Omental fat pad (tissue), 4 donors: ENCODE measurements around the gene MYO1E. TPM values are rescaled to one million over a fixed set of nuclear protein-coding genes. Genes with fewer than 3 reads are reported as not detected.

Experiments used
- ATAC-seq: fragments of 150-250 bp; one replicate; pipeline ENCODE4 v1.9.1; 2016; ENCODE audit warnings: mild to moderate bottlenecking, moderate library complexity; ENCODE audit not compliant: low FRiP score
- DNase-seq: peaks from one replicate; pipeline ENCODE4 v3.0.0-alpha.2; 2019; ENCODE audit warnings: low spot score
- total RNA-seq, 4 donors: library from RNA; depleted of rRNA; stranded (reverse); fragments of >200 nt; gene quantifications; one replicate each; pipeline ENCODE4 v1.1.0, GENCODE V29; 2016
- TF ChIP-seq, protein P1 (sequence below), 3 donors: fragments of 450-650 bp; IDR thresholded peaks; one replicate each; pipeline ENCODE4 v1.5.1; 2016 to 2017; ENCODE audit warnings: antibody characterized with exemption in 3 of 3, mild to moderate bottlenecking in 3 of 3, moderate library complexity in 2 of 3

Gene MYO1E
- total RNA-seq, 4 donors from 2014 or later, result 35.7 to 193 (median 68.0) TPM

DNA sequence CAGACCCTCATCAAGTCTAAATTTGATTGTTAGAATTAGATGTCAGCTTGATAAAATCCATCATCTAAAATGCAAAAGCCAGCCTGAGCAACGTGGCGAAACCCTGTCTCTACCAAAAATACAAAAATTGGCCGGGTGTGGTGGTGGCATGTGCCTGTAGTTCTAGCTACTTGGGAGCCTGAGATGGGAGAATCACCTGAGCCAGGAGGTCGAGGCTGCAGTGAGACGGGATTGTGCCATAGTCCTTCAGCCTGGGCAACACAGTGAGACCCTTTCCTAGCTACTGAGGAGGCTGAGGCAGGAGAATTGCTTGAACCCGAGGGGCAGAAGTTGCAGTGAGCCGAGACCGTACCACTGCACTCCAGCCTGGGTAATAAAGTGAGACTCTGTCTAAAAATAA, 69.5 kb downstream of the MYO1E start:
- DNase-seq (no peak), ATAC-seq (no peak)
- TF ChIP-seq, protein P1, sequence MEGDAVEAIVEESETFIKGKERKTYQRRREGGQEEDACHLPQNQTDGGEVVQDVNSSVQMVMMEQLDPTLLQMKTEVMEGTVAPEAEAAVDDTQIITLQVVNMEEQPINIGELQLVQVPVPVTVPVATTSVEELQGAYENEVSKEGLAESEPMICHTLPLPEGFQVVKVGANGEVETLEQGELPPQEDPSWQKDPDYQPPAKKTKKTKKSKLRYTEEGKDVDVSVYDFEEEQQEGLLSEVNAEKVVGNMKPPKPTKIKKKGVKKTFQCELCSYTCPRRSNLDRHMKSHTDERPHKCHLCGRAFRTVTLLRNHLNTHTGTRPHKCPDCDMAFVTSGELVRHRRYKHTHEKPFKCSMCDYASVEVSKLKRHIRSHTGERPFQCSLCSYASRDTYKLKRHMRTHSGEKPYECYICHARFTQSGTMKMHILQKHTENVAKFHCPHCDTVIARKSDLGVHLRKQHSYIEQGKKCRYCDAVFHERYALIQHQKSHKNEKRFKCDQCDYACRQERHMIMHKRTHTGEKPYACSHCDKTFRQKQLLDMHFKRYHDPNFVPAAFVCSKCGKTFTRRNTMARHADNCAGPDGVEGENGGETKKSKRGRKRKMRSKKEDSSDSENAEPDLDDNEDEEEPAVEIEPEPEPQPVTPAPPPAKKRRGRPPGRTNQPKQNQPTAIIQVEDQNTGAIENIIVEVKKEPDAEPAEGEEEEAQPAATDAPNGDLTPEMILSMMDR (IDR thresholded peaks at IDR 0.05), result no peak

DNA sequence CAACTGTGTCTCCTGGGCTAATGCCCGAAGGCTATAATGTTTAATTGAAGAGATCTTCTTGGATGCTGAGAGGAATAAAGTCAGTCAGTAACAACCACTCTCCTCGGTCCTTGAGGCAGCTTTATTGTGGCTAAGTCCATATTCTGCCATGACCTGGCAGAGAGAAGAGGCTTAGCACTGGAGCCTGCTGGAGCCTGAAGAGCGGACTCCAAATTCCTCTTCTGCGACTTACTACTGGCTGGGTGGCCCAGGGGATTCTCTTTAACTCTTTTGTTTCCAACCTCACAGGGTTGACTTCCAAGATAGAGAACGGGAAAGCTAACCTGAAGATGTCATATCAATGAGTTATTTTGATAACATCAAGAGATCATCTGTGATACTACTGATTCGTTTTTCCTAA, 71.1 kb downstream of the MYO1E start:
- TF ChIP-seq, protein P1 (IDR thresholded peaks at IDR 0.05), result no peak
- no peak for DNase-seq
- no peak for ATAC-seq

DNA sequence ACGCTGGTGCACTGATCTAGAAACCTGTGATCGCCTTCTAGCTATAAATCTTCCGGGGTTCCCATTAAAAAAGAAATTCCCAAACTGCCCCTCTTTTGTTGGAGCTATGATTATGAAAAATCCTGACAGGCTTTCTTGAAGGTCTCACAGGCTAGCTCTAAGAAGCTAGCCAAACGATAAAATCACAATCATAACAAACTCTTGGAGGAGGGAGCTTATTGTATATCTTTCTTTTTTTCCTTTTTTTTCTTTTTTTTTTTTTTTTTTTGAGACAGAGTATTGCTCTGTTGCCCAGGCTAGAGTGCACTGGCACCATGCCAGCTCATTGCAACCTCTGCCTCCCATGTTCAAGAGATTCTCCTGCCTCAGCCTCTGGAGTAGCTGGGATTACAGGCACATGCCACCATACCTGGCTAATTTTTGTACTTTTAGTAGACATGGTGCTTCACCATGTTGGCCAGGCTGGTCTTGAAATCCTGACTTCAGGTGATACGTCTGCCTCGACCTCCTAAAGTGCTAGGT, 72.0 kb downstream of the MYO1E start:
- TF ChIP-seq, protein P1 (IDR thresholded peaks at IDR 0.05), result no peak
- ATAC-seq (no peak), DNase-seq (peak; percentile 38)

DNA sequence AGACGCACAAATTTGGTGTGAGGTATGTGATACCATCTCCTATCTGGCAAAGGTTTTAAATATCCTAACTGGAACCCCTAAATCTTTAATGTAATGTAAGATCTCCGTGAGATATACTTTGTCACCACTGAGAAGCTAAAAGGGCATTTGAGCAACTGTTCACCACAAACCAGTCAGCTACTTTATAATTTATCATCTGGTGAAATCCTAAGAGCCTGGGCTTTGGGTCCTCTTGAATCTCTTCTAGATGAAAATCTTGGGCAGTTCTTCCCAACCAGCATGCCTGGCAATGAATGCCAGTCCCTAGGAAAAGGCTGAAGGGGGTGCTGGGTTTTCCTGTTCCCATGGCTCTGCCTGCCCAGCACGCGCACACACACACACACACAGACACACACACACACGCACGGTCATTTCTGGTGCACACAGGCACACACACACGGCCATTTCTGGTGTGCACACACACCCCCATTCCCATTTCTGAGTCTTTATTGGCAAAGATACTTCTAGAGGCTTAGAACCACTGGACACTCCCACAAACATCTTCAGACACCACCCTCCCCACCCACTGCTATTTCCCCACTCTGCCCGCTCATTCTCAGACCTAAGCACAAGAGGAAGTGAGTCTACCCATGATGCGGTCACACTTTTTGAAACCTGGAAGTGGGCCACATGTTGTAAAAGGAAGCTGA, 72.6 kb downstream of the MYO1E start:
- DNase-seq, result peak; percentile 52

DNA sequence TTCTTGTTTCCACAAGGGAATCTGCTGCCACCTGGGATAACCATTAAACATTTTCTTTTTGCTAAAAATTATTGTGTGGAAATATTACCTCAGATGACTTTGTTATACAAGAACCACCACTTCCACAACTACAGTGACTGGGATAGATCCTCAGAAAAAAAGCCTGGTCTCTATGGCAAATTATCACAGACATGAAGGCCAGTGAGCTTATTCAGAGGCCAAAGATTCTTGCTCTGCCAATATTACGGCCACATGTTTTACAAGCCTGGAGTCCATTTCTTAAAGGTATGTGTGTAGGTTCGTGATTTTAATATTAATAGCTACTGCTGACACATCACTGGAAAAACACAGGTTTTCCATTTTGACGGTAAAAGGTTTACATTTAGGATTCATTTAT, 73.8 kb downstream of the MYO1E start:
- TF ChIP-seq, protein P1 (IDR thresholded peaks at IDR 0.05), result no peak
- DNase-seq (no peak), ATAC-seq (no peak)

More for the DNA sequence above, 72.6 kb downstream of the MYO1E start:
- peak; percentile 92 for ATAC-seq
- TF ChIP-seq, protein P1 (IDR thresholded peaks at IDR 0.05), result no peak

DNA sequence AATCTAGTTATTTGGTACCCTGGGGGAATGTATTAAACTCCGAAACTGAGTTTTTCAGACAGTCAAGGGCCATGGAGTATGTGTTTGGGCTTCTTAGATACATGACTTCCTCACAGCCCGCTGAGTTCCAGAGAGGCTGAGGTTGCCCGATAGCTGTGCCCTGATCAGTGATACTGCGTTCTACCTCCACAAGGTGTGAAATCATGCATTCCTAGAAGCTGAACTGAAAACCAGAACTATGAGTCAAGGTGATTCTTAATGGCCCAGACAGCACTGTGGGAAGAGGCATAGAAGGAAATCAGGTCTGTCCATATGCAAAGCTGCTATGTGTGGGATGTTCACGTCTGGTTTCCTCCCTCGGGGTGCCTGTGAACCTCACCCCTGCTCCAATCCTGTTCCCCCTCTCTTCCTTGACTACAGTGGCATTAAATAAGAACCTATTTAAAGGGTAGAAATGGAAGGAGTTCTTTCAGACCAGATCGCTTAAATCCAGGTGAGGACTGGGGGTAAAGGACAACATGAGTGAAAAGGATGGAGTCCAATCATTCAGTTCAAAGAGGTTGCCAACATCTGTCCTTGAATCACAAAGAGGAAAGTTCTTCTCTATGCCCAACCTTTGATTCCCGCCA, 74.3 kb downstream of the MYO1E start:
- DNase-seq (no peak), ATAC-seq (no peak)
- TF ChIP-seq, protein P1 (IDR thresholded peaks at IDR 0.05), result no peak
